ENCODE measurements around the gene NT5C3B.
A peak's percentile ranks its signal among the peaks of the same experiment; 100 is the strongest.
"Not testable (repeated sequence)": the region's sequence is repeated elsewhere in the genome, so short reads cannot be mapped to it uniquely, and the experiment has no call there.

Gene NT5C3B

DNA sequence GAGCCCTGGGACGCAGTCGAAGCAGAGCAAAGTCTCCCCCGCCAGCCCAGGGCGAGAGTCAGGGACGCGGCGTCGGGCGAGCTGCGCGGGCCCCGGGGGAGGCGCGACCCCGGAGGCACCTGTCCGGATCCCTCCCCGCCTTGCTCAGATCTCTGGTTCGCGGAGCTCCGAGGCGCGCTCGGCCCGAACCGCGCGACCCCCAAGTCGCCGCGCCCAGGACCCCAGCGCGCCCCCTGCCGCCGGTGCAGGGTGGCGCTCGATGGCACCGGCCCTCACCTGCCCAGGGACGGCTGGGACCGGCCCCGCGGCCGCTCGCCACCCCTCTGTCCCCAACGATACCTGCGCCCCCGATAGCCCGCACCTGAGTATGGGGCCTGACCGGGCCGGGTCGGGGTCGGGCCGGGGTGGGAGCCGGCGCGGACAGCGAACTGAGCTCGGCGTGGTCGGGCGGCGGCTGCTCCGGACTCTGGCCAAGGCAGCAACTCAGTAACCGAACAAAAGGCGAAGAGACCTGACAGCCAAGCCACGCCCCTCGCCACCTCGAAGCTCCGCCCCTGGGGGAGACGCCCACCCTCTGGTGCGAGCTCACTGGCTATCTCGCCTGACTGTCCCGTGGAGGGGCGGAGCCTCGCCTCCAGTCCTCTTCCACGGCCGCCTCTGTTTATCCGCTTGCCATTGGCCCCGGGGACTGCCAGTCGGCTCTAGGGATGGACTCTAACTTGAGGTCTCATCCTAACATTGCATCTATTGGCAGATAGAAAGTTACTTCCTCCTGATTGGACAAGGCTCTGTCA, 49.6 kb downstream of the NT5C3B start, which contains the start of gene JUP:
Gene JUP, minus strand, starts transcription at position 485 of the 794 bp plus-strand sequence. CDS start 14,857 bp downstream, outside the sequence.
- Mint-ChIP-seq H3K27ac (no peak within 1 kb of the TSS), H3K9me3 (no peaks in the 10 kb centered on the region), H3K36me3 (ENCODE audit: low read depth) (no peaks in the 10 kb centered on the region), H3K27me3 (peaks cover 18% of the 10 kb centered on the region), H3K4me1 (ENCODE audit: low read depth) (peaks cover 34% of the 10 kb centered on the region), H3K4me3 (peak within 1 kb of the TSS; percentile 60)

DNA sequence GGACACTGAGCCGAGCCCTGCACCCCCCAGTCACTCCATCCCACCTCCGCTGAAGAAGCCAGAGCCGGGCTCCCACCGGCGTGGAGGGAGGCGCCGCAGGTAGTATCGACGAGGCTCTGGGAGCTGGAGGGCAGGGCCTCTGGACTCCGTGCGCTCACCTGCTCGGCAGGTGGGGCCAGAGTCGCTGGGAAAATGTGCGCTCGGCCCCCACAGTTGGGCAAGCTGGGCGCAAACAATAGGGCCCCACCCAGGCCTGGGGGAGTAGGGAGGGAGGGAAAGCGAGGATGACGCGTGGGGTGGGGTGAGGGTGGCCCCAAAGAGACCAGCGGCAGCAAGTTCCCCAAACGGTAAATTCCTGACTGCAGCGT, 50.2 kb downstream of the NT5C3B start:
- H3K4me3 Mint-ChIP-seq, result peak overlapping the region; percentile 60

GRCh38 chr17:41785091-41785858, 50.8 kb downstream of the NT5C3B start:
- Mint-ChIP-seq H3K27ac (no peak overlapping the region), H3K27me3 (peaks cover 18% of the 10 kb centered on the region), H3K4me3 (peak overlapping the region; percentile 60), H3K4me1 (ENCODE audit: low read depth) (peaks cover 35% of the 10 kb centered on the region), H3K36me3 (ENCODE audit: low read depth) (no peaks in the 10 kb centered on the region), H3K9me3 (no peaks in the 10 kb centered on the region)

More for the DNA sequence above, 50.2 kb downstream of the NT5C3B start:
- no peak overlapping the region for H3K27ac Mint-ChIP-seq
- peaks cover 35% of the 10 kb centered on the region for H3K4me1 Mint-ChIP-seq (ENCODE audit: low read depth)
- H3K9me3 Mint-ChIP-seq, result no peaks in the 10 kb centered on the region
- H3K36me3 Mint-ChIP-seq (ENCODE audit: low read depth), result no peaks in the 10 kb centered on the region
- H3K27me3 Mint-ChIP-seq, result peaks cover 18% of the 10 kb centered on the region

DNA sequence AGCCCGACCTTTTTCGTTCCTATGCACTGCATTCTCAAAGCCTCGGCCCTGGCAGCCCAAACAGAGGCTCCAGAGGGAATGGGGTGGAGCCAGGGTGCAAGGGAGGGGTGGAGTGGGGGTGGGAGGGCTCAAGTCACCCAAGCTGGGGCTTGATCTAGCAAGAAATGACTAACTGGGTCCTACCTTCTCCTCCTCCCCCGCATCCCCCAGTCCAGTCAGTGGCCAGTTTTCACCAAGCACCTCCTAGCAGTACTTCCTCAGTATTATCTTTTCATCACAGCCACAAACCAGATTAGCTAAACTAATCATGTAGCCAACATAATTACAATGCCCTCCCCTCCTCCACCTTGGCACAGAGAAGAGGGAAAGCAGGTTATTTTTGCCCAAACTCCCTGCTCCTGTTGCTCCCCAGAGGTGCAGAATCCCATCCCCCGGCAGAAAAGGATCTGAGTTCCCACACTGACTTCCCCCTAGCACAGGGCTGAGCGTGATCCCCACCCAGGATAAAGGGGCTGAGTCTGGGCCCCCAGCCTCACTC, 51.8 kb downstream of the NT5C3B start:
- no peaks in the 10 kb centered on the region for H3K36me3 Mint-ChIP-seq (ENCODE audit: low read depth)
- H3K27me3 Mint-ChIP-seq, result peaks cover 18% of the 10 kb centered on the region
- no peaks in the 10 kb centered on the region for H3K9me3 Mint-ChIP-seq
- peaks cover 35% of the 10 kb centered on the region for H3K4me1 Mint-ChIP-seq (ENCODE audit: low read depth)
- H3K4me3 Mint-ChIP-seq, result peak overlapping the region; percentile 35
- no peak overlapping the region for H3K27ac Mint-ChIP-seq

GRCh38 chr17:41782142-41782541, 53.9 kb downstream of the NT5C3B start:
- Mint-ChIP-seq H3K9me3 (no peaks in the 10 kb centered on the region), H3K36me3 (ENCODE audit: low read depth) (no peaks in the 10 kb centered on the region), H3K4me1 (ENCODE audit: low read depth) (peaks cover 27% of the 10 kb centered on the region), H3K4me3 (no peak overlapping the region), H3K27ac (no peak overlapping the region), H3K27me3 (peaks cover 18% of the 10 kb centered on the region)

DNA sequence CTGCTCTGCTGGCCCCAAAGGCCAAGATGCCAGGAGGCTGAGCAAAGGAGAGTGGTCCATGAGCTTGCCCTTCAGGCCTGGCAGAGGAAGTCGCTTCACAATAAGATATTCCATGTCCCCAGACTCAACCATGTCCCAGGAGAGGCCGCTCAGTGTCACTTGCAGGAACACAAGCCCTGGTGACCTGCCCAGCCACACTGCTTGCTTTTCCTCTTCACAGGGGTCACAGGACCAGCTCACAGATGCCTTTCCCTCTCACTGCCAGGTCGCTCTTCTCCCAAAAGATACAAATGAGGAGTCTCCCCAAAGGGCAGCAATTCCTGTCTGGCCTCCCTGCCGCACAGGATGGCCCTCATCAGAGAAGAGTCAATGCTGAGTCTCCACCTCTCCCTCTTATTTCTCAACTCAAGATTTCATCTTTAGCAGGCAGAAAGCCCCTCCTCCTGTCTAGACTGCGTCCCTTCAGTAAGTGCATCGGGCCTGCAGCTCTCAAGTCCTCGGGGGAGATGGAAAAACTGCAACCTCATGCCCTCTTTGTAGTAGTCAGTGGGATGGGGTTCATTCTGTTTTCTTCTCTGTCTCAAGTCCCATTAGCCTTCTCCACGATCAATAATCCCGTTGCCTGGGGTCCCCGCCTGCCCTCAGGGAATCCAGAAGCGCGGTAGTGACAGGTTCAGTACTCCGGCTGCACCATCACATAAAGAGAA, 54.5 kb downstream of the NT5C3B start:
- H3K9me3 Mint-ChIP-seq, result no peaks in the 10 kb centered on the region
- no peaks in the 10 kb centered on the region for H3K36me3 Mint-ChIP-seq (ENCODE audit: low read depth)
- H3K4me3 Mint-ChIP-seq, result no peak overlapping the region
- no peak overlapping the region for H3K27ac Mint-ChIP-seq
- H3K4me1 Mint-ChIP-seq (ENCODE audit: low read depth), result peaks cover 23% of the 10 kb centered on the region
- H3K27me3 Mint-ChIP-seq, result peaks cover 18% of the 10 kb centered on the region

DNA sequence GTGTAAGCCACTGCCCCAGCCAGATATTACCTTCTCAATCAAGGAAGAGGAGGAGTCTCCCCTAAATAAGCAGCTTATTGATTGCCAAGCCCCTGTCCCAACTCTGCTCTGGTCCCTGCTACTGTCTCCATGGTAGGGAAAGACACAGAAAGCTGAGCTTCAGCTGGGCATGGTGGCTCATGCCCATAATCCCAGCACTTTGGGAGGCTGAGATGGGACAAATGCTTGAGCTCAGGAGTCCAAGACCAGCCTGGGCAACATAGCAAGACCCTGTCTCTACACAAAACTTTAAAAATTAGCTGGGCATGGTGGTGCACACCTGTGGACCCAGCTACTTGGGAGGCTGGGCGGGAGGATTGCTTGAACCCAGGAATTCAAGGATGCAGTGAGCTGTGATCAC, 56.1 kb downstream of the NT5C3B start:
- Mint-ChIP-seq H3K27me3 (peaks cover 14% of the 10 kb centered on the region), H3K36me3 (ENCODE audit: low read depth) (no peaks in the 10 kb centered on the region), H3K9me3 (no peaks in the 10 kb centered on the region), H3K27ac (no peak overlapping the region), H3K4me3 (no peak overlapping the region), H3K4me1 (ENCODE audit: low read depth) (peaks cover 16% of the 10 kb centered on the region)

DNA sequence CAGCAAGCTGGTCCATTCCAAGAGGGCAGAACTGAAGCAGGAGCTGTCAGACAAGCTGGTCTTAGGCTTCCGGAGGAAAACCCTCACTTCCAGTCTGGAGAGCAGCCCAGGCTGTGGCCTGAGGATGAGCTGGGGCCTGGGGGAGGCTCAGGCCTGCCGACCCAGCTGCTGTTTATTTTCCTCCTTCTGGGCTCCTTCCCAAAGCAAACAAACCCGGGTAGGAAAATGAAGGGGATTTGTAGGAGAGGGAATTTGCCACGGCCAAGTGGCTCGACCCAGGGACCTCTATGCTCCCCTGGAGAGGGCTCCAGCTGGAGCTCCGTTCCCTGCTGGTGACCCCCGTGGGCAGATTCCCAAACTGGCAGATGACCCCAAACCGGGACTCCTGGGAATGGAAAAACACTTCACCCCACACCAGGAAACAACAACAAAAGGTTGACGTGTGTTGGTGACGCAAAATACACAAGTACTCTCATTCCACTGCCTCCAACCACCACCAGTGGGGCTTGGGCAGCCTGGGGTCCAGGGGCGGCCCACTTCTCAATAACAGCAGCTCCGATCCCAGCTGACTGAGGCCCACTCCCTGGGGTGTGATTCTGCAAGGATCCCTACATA, 58.4 kb downstream of the NT5C3B start:
- no peaks in the 10 kb centered on the region for H3K9me3 Mint-ChIP-seq
- peaks cover 4% of the 10 kb centered on the region for H3K4me1 Mint-ChIP-seq (ENCODE audit: low read depth)
- peaks cover 4% of the 10 kb centered on the region for H3K27me3 Mint-ChIP-seq
- H3K27ac Mint-ChIP-seq, result no peak overlapping the region
- H3K4me3 Mint-ChIP-seq, result no peak overlapping the region
- no peaks in the 10 kb centered on the region for H3K36me3 Mint-ChIP-seq (ENCODE audit: low read depth)

DNA sequence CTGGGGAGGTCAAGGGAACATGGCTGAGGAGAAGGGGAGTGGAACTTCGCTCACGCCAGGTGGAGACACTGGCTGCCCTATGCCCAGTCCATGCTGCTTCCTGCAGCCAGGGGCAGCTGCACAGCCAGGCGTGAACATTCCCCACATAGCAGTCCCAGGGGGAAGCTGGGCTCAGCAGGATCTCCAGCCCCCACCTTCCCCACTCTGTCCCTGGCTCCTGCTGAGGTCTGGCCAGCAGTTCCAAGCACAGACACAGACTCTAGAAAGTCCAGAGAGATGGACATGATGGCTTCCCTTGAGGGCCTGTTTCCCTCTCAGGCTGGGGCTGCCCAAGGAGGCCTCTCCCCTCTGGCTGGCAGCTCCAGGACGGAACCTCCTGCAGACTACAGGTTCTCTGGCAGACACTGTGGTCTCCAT, 58.9 kb downstream of the NT5C3B start:
- Mint-ChIP-seq H3K27ac (no peak overlapping the region), H3K9me3 (no peaks in the 10 kb centered on the region), H3K4me3 (no peak overlapping the region), H3K36me3 (ENCODE audit: low read depth) (no peaks in the 10 kb centered on the region), H3K4me1 (ENCODE audit: low read depth) (peaks cover 4% of the 10 kb centered on the region), H3K27me3 (peaks cover 4% of the 10 kb centered on the region)

- not testable (repeated sequence) for H3K4me1 Mint-ChIP-seq (ENCODE audit: low read depth); H3K9me3 Mint-ChIP-seq; H3K27ac Mint-ChIP-seq; H3K27me3 Mint-ChIP-seq; H3K4me3 Mint-ChIP-seq; H3K36me3 Mint-ChIP-seq (ENCODE audit: low read depth)
Observed at GRCh38 chr17:41776262-41776900, 59.7 kb downstream of the NT5C3B start.

DNA sequence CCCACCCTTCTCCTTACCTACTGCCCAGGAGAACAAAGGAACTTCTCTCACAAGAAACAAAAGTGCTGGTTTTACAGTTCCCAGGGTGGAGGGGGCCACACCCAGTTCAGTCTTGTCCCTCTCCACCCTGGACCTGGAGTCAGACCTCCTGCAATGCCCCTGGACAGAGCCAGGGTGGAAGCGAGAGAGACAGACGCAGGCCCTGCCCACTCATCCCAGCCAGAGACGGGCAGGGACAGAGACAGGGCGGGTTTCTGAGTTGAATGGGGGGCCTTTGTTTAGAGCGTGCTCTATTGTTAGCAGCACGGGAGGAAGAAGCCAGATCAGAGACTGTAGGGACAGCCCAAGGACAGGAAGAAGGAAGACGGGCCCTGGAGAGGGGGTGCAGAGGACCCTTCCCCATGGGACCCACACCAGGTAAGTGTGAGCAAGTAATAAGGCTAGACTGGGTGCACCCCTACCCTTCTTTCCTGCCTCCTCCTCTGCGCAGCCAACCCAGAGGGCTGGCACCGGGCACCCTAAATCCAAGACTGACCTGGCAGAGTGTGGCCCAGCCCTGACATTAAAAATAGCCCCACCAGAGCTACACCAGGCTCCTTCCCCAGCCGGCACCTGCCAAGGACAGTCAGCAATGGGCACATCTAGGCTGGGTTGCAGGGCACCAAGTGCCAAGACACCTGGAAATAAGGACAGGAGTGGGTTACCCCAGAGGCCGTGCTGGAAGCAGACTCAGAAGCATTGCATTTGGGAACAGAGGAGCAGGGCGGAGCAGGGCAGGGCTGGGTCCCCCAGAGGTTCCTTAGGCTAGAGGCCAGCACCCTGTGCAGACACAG, 60.4 kb downstream of the NT5C3B start:
- no peaks in the 10 kb centered on the region for H3K4me1 Mint-ChIP-seq (ENCODE audit: low read depth)
- H3K4me3 Mint-ChIP-seq, result no peak overlapping the region
- H3K27ac Mint-ChIP-seq, result no peak overlapping the region
- H3K27me3 Mint-ChIP-seq, result no peaks in the 10 kb centered on the region
- no peaks in the 10 kb centered on the region for H3K9me3 Mint-ChIP-seq
- no peaks in the 10 kb centered on the region for H3K36me3 Mint-ChIP-seq (ENCODE audit: low read depth)
